PC-9 (cell line): ENCODE results near the gene AMY1C.
"Not testable (repeated sequence)": the region's sequence is repeated elsewhere in the genome, so short reads cannot be mapped to it uniquely, and the experiment has no call there.

Source experiments
- CTCF ChIP-seq: fragments of 200-600 bp; sonication (generic); conservative IDR thresholded peaks from 2 replicates; pipeline ENCODE4 v1.6.1; 2017; ENCODE audit warnings: mixed run types, antibody characterized with exemption, mild to moderate bottlenecking, moderate library complexity
- EZH2 ChIP-seq: fragments of 200-600 bp; sonication (generic); IDR thresholded peaks from 2 replicates; pipeline ENCODE4 v1.8.0; 2017; ENCODE audit warnings: antibody characterized with exemption, low read depth

GRCh38 chr1:103745040-103745439 is 4.7 kb upstream of the AMY1C start:
- TF ChIP-seq CTCF, EZH2: not testable (repeated sequence)
